DMS53 treated with DMSO at 0.1 percent for 48 hours (cell line): Measurements from ENCODE around the gene FREY1.
A peak's percentile ranks its signal among the peaks of the same experiment; 100 is the strongest.

Source experiments
- DNase-seq: peaks from one replicate; lab custom pipeline; 2025; ENCODE audit not compliant: unreplicated experiment; lab: John Stamatoyannopoulos, UW

FREY1 gene

GRCh38 chr11:45895553-45896259, 11.4 kb downstream of the FREY1 start:
- no peak for DNase-seq

- DNase-seq = no peak
Measured at GRCh38 chr11:45894555-45895247, 12.4 kb downstream of the FREY1 start.

GRCh38 chr11:45892856-45893255, 14.2 kb downstream of the FREY1 start:
- DNase-seq = no peak

GRCh38 chr11:45890886-45891550, 16.1 kb downstream of the FREY1 start:
- no peak for DNase-seq

DNA sequence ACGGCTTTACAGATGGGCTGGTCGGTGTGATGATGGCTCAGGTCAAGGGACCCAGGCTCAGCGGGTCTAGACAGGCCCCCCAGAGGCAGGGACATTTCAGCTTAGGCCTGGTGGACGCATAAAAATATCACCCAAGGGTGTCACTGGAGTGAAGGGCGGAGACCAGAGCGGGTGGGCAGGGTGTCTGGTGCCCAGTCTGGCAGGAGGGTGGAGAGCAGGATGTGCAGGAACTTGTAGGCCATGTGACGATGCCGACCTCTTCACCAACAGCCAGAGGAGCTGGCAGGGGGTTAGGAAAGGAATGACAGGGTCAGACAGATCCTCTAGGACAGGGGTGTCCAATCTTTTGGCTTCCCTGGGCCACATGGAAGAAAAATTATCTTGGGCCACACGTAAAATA, 17.1 kb downstream of the FREY1 start:
- no peak for DNase-seq

DNA sequence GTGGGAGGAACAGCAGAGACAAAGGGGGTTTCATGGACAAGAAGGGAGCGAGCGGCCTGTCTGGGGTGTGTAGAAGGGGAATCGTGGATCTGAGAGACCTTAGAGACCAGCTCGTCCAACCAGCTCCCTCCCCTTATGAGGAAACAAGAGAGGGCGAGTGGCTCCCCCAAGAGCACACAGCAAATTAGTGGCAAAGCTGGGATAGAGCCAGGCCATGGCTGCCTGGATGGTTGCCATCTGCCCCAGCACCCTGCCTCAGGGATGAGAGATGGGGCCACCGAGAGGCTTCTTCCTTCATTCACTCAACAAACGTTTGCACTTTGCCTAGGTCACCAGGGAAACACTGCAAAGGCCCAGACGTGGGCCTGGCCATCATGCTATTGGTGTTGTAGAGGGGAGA, 17.5 kb downstream of the FREY1 start:
- DNase-seq = no peak

DNA sequence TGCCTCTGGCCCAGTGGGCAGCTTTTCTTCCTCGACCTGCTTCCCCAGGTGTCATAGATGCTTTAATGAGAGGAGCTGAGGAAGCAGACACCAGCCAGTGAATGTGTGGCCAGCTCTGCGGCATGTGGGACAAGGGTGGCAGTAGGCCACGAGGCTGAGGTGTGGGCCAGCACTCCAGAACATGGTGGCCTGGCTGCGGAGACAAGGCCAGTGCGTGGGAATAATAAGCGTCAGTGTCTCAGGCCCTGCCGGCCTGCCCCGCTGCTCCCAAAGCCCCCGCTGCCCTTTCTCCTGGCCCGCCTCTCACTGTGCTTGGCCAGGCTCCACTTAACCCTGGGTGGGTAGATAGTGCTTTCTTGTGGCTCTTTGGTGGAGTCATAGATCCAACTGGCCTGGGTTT, 19.5 kb downstream of the FREY1 start:
- no peak for DNase-seq

GRCh38 chr11:45886816-45887520, 20.1 kb downstream of the FREY1 start:
- no peak for DNase-seq

GRCh38 chr11:45885921-45886721, 20.9 kb downstream of the FREY1 start:
- DNase-seq = no peak

DNA sequence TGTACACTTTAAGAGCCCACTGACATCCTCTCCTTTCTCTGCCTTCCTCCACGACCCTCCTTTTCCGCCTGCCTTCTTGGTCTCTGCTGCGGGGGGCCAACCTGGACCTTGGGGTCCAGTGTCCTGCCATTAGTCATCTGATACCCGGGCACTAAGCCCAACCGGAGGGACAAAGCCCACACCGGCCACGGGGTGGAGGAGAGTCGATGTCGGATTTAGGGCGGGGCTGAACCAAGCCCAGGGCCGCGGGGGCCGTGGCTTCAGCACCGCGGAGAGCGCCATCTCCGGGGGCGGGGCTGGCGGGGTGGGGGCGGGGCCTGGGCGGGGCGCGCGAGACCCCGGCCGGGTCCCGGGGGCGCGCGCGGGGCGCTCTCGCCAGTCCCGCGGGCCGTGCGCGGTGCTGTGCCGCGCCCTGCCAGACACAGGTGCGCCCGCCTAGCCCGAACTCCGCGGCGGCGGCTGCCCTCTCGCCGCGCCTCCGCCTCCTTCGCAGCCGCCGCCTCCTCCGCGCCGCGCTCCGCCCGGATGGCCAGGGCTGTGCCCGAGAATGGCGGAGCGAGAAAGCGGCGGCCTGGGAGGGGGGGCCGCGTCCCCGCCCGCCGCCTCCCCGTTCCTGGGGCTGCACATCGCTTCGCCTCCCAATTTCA, 21.7 kb downstream of the FREY1 start, which contains the start of gene MAPK8IP1:
Gene MAPK8IP1 (plus strand): TSS at position 378 of the 647 bp plus-strand sequence. CDS start 170 bp downstream, at position 548.
- DNase-seq = peak; percentile 37

DNA sequence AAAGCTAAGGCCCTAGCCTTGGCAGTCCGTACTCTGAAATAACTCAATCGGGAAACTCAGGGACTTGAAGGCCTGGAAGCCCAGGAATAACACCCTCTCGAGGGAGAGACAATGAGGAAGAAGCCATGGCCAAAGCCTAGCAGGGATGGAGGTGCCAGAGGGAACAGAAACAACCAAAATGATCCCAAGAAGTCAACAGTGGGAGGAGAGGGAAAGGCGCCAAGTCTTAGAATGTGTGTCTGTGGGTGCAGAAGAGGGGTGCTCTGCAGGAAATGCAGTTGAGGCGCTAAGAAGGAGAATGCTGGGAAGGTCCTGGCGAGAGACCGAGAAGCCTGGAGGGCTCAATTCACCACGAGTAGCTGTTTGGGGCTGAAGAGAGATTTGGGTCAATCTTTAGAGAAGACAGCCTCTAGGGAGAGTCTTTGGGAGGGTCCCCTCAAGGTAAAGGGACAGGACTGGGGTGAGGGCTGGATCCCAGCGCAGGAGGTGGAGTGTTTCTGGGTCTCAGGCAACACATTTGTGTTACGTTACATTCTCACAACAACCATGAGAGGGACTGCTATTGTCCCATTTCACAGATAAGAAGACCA, 22.4 kb downstream of the FREY1 start:
- no peak for DNase-seq

GRCh38 chr11:45881708-45882368, 25.2 kb downstream of the FREY1 start:
- DNase-seq = no peak

GRCh38 chr11:45880772-45881570, 26.1 kb downstream of the FREY1 start:
- no peak for DNase-seq

DNA sequence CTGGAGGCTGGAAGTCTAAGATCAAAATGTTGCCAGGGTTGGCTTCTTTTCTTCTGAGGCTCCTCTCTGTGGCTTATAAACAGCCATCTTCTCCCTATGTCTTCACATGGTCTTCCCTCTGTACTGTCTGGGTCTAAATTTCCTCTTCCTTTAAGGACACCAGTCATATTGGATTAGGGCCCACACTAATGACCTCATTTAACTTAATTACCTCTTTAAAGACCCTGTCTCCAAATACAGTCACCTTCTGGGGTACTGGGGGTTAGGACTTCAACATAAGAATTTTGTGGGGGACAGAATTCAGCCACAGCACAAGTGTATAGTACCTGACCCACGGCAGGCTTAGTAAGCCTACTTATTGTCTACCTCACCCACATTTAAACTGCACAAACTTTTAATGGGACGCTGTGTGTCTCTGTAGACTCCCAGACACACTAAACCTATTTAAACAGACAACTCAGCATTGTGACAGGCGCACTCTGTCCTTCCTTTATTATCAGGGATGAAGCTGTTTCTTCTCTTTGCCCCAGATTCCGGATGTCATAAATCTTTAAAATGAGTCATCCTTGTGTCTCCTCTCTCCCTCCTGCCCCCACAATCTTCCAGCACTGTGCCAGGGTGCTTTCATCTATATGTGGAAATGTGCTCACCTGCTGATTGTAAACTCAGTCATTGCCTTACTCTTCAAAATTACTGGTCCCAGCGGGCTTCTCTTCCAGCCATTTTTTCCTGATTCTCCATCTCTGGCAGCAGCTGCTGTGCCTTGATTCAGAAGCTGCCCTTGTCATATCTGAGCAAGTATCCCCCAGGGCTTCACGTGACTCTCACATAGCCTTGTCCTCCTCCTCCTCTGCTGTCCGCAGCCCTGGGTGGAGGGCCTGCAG, 27.0 kb downstream of the FREY1 start:
- DNase-seq = peak; percentile 7

- no peak for DNase-seq
Measured at GRCh38 chr11:45877845-45878244, 29.2 kb downstream of the FREY1 start.

DNA sequence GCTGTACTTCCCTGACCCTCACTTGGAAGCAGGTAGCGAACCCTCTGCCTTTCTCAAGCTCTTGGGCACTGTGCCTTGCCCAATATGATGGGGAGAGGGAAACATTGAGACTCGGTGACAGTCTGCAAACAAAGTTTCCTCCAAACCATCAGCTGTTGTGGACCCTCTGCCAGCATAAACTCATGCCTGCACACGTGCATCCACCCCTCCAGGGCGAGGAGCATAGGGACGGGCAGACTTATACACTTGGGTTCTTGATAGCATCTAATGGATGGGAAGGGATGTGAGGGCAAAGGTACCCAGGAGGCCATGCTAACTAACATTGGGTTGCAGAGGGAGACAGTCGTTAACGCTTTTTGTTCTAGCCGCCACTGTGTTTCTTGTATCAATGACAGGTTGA, 29.9 kb downstream of the FREY1 start:
- DNase-seq = no peak

- no peak for DNase-seq
Measured at GRCh38 chr11:45876401-45876800, 30.7 kb downstream of the FREY1 start.
